NCI-H1417 treated with DMSO at 0.1 percent for 48 hours (cell line): Measurements from ENCODE around the gene BPGM.

Experiments used
- DNase-seq: peaks from one replicate; lab custom pipeline; 2025; lab: John Stamatoyannopoulos, UW

BPGM gene

DNA sequence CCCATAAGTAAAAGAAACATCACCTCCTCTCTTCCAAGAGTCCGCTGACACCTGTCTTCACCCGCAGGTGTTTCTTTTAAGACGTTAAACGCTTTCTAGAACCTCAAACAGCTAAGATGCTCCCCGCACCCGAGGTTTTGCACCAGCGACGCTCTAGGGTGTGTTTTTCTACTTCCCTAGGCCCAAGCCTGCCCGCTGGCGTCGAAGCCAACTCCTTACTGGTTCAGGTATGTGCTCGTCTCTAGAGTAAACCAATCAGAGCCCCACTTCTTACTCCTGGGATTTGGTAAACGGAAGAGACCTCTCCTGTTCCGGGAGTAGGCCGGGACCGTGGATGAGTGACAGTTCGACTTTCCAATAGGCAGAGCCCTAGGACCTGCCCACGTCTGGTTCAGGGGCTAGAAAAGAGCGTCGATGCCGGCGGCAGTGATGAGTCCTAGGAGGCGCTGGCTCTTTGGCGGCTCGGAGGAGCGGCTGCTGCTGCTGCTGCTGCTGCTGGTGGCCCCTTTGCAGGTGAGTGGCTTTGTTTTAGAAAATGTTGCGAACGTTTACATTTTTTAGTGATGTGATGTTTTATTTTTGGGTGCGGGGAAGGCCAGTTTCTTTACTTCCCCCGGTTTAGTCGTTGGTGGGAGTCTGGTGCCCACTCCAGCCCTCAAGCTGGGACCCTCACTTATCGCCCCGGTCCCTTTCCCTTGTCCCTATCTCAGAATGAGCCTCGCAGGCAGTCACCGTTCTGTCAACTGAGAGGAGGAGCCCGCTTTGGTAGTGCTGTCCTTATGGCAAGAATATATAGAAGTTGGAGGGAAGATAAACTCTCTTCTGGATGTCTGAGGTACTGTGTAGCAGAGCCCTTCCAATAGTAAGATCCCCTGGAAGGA is at the start of gene BPGM:
Gene BPGM, plus strand, starts transcription at position 429 of the 881 bp plus-strand sequence. CDS start 14,655 bp downstream, outside the sequence.
- peak; percentile 100 for DNase-seq

- DNase-seq, result no peak
Observed at GRCh38 chr7:134599371-134599770, 47.3 kb upstream of the BPGM start.

- no peak for DNase-seq
Observed at GRCh38 chr7:134601459-134601858, 45.2 kb upstream of the BPGM start.

DNA sequence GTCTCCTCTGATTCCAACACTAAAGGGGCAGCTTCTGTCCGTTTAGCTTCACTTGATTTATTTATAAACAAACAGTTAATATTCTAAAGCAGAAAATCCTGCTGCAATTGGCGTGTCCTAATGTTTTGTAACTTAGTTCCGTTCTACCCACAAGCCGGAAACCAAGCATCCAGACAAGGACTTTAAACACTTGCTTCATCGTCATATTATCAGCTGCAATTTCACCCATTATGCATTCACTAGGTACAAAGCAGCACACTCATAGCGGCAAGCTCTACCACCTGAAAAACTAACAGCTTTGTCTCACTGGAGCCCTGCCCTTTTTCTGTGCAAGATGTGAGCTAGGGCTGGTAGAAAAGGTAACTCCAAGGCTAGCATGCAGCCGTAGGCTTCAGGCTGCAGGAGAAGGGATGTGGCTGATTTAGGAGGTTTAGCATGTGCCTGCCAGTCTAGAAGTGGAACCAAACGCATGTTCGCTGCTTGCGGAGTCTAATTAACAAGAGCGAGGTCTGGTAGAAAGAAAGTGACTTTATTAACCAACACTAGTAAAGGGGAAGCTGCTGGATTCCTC is 43.7 kb upstream of the BPGM start:
- no peak for DNase-seq

DNA sequence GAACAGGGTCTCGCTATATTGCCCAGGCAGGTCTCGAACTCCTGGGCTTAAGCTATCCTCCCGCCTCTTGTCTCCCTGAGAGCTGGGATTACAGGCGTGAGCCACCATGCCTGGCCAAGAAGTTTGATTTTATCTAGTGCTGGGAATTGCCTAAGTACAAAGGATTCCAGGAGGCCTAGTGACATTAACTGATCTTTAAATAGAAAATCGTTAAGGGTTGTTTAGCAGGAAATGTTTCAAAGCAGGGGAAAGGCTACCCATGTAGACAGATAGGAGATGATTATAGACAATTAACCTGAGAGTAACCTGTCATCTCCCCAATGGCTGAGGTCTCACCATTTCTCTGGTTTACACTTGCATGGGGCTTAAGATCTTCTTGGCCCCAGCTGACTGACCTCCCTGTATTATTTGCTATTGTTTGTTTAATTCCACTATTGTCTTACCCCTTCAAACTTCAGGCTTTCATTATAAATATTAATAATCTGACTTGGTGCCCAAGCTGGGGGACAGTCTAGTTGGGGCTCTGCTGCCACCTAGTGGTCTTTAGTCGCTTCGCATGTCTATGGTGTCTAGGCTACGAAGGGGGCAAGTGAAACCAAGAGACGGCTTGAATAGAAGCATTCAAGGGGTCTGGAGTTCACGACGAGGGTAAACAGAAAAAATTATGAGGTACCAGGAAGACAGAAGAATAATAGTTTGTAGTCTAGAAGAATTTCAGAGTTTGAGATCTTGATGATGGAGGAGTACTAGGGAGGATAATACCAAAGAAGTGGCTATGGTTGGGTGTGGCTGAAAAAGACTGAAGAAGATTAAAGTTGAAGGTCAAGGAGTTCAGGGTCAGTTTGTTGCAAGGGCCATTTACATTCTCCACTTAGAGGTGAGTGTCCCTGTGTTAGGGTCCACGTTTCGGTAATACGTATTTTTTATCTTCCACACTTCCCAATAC is 40.4 kb upstream of the BPGM start:
- peak; percentile 16 for DNase-seq

GRCh38 chr7:134611611-134612151 is 35.0 kb upstream of the BPGM start:
- DNase-seq, result no peak

- DNase-seq, result no peak
Observed at GRCh38 chr7:134612197-134612596, 34.5 kb upstream of the BPGM start.

DNA sequence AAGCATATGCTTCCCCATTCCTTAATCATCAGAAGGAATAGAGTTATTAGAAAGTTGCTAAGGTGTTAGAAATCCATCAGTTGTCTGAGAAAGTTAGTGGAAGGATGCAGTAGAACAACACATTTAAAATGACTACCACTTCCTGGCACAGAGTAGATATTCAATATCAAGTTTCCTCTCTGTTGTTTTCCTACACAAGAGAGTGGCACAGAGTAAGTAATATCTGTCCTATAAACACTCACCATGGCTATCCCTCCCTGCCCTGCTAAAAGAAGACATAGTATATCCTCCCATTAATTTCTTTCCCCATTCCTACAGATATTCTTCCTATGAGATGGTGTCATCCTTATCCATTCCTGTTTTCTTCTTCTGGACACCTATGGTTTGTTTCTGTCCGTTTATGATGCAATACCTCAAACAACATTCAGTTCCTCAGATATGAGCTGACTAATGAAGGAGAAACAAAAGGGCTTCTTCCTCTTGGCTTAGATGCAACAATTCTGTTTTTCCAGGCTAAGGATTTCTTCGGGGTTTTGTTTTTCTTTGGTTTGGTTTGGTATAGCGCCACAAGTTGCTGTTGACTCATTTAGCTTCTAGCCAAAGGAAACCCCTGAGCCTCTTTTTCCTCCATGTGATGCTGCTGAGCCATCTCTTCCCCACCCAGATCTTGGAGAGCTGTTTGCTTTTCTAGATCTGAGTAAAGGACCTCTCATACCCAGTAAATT is 32.9 kb upstream of the BPGM start:
- no peak for DNase-seq

DNA sequence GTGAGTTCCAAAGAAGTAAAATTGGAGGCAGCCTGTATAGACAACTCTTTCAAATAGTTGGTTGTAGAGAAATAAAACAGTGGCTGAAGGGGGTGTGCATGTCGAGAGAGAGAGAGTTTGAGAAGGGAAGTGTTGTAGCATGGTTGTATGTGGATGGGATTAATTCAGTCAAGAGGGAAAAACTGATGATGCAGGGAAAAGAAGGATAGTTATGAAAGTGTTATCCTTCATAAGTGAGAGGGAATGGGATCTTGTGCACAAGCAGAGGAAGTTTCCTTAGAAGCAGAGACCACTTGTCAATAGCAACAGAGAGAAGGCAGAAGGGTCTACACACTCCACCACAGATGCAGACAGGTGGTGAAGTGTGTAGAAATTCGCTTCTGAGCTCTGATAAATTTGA is 30.0 kb upstream of the BPGM start:
- no peak for DNase-seq

DNA sequence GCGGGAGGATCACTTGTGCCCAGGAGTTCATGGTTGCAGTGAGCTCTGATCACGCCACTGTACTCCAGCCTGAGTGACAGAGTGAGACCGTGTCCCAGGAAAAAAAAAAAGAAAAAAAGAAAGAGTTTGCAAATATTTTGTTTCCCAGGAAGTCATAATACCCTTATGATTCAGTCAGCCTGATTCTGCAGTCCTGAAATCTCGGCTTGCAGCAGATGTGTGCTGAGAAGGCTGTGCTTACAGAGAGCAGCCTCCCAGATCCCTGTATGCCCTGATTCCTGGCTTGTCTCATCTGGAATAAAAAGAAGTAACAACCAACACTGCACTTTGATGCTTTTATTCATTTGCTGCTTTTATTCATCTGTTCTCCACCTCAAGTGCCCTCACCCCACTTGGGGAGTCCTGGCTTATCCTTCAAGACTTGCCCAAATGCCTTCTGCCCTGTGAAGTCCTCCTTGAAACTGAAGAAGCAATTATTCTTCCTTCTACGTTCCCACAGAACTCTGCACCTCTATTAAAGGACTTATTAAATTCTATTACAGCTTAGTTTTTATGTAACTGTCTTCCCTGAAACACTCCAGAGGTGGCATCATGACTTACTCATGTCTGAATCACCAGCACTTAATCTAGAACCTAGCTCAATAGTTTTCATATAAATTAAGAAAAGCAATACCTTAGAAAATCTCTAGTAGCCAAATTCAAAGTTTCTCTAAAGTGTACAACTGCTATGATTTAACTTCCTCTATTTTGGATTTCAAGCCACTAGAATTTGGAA is 27.7 kb upstream of the BPGM start:
- no peak for DNase-seq

DNA sequence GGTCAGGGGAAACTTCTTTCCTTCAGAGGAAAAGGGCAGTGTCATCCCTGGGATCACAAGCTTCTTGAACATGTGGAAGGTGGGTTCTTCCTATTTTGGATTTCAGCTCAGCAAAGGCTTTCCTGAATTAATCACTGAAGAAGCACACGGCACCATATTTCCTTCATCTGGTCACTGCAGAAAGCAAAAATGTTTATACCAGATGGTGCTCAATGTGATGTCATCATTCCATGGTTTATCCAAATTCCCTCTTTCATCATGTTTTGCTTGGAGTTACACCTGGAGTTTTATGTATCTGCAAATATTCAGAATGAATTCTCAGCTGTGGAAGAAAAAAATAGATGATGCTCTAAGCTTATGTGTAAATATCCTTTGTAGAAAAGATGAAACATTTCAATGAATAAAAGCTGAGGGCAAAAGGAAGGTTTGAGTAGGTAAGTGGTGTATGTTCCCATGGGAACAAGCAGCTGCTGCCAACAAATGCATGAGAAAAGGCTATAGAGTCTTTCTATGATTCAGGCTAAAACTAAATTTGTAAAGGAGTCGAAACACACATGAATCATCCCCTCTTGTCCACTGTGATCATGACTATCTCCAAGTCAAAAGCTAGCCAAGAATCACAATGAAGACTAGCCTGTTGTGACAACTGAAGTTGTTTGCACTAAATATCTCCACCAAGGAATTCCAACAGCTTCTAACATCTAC is 26.9 kb upstream of the BPGM start:
- DNase-seq, result no peak

DNA sequence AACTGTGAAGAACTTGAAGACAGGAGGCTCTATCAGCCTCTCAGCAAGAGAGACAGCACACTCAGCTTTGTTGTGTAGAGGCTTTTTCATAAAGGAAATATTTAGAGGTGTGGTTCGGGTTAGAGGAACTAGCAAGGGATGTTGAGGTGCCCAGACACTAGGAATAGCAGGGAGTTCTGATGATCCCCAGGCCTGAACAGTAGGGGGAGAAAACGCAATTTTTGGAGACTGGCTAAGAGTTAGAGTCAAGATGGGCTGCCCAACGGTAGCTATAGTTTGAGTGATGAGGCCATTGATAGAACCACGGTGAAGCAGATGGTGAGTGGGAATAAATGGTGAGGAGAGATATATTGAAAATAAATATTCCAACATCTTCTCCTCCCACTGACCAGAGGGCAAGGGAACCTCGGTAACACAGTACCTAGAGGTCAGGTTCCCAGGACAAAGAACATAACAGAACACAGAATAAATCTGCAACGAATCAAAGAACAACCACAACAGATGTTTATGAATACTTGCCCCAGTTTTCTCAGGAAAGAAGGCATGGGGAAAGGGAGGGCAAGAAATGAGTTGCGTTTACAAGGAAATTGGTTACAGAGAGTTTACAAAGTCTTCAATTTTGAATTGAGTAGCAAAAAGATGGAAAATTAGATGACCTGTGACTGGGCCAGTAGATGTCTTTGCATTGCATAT is 24.2 kb upstream of the BPGM start:
- DNase-seq, result no peak

GRCh38 chr7:134623193-134623592 is 23.5 kb upstream of the BPGM start:
- no peak for DNase-seq

- no peak for DNase-seq
Observed at GRCh38 chr7:134625550-134625949, 21.1 kb upstream of the BPGM start.

DNA sequence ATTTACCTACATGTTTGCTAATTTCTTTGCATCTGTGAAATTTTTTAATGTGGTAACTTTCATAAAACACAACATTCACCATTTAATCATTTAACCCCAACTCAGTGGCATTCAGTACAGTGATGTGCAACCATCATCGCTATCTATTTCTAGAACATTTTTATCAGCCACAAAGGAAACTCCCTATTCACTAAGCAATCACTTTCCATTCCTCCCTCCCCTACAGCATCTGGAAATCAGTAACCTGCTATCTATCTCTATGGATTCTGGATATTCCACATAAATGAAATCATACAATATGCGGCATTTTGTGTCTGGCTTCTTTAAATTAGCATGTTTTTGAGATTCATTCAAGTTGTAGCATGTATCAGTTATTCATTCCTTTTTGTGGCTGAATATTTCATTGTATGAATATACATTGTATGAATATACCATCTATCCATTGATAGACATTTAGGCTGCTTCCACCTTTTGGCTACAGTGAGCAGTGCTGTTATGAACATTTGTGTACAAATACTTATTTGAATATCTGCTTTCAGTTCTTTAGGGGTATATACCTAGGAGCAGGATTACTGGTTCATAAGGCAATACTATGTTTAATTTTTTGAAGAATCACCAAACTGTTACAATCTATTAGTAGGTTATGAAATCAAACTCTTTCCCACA is 19.4 kb upstream of the BPGM start:
- DNase-seq, result no peak

GRCh38 chr7:134627775-134628153 is 18.9 kb upstream of the BPGM start:
- no peak for DNase-seq

- DNase-seq, result no peak
Observed at GRCh38 chr7:134629445-134629844, 17.2 kb upstream of the BPGM start.

- DNase-seq, result no peak
Observed at GRCh38 chr7:134630237-134630636, 16.4 kb upstream of the BPGM start.

DNA sequence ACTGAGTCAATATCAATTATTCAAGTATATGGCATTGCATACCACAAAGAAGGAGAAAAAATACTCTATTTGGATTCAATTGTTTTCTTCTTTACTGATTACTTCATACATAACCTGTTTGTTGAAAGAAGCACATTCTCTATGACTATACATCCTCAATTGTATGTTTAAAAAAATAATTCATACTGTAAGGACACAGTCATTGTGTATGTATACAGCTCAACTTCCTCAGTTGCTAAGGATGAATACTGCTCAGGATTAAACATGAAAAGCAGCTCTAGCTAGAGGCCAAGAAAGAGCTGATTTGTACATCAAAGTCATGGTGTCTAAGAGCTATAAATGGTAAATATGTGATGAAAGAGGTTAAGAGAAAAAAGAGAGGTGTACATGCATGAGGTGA is 15.8 kb upstream of the BPGM start:
- no peak for DNase-seq
